ENCODE measurements around the gene GMCL2.
A peak's percentile ranks its signal among the peaks of the same experiment; 100 is the strongest.

The GMCL2 gene

DNA sequence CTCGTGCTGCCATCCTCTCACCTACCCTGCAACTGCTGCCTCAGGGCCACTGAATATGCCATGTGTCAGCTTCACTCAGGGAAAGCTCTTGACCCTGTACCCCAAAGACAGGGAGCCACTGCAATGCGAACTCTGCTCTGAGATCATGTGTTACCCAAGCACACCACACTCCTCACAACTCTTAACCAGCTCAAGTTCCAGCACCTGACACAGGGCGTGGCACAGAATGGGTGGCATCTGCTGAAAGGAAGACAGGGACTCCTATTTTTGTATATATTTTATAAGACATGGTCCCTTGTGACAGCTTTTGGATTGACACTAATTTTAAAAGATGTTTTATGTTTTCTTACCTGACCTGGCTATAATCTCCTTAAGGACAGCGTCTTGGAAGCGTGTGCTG lies 34.7 kb upstream of the GMCL2 start:
- TF ChIP-seq, protein P1, sequence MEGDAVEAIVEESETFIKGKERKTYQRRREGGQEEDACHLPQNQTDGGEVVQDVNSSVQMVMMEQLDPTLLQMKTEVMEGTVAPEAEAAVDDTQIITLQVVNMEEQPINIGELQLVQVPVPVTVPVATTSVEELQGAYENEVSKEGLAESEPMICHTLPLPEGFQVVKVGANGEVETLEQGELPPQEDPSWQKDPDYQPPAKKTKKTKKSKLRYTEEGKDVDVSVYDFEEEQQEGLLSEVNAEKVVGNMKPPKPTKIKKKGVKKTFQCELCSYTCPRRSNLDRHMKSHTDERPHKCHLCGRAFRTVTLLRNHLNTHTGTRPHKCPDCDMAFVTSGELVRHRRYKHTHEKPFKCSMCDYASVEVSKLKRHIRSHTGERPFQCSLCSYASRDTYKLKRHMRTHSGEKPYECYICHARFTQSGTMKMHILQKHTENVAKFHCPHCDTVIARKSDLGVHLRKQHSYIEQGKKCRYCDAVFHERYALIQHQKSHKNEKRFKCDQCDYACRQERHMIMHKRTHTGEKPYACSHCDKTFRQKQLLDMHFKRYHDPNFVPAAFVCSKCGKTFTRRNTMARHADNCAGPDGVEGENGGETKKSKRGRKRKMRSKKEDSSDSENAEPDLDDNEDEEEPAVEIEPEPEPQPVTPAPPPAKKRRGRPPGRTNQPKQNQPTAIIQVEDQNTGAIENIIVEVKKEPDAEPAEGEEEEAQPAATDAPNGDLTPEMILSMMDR (IDR thresholded peaks at IDR 0.05; ENCODE audit: borderline replicate concordance, extremely low read depth, low read length, poor library complexity, severe bottlenecking): no peak
- TF ChIP-seq EZH2 (IDR thresholded peaks at IDR 0.05; ENCODE audit: borderline replicate concordance, low read depth, low read length, severe bottlenecking): no peak
- no peak for ATAC-seq (ENCODE audit: insufficient read depth, low read depth)

DNA sequence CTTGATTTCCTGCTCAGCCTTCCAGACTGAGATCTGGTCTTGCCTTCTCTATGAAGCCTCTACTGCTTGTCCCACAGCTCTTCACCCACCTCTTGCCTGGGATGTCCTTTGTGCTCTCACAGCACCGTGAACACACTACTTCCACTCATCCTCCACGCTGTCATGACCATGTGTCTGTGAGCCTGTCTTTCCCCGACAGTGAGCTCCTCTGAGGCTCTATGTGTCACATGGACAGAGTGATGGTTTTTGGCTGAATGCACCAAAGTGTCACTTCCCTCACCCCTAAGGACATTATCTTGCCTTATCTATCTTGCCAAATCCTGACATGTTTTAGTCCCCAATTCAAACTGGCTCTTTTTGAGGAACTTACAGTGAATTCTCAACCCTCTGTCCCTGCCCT lies 34.1 kb upstream of the GMCL2 start:
- Histone ChIP-seq H3K27me3 (ENCODE audit: insufficient read depth, low read length, poor library complexity) (no peaks in the 10 kb centered on the region), H3K4me1 (ENCODE audit: insufficient read depth, low read length) (no peaks in the 10 kb centered on the region), H4K20me1 (ENCODE audit: insufficient read depth, low read length) (peaks cover 23% of the 10 kb centered on the region; the same call in 1 of the 2 replicates), H2AFZ (ENCODE audit: low read depth, low read length) (no peak overlapping the region), H3K36me3 (ENCODE audit: insufficient read depth, low read length) (peaks cover 79% of the 10 kb centered on the region), H3K4me3 (ENCODE audit: low read depth in 1 of 2, low read length in 2 of 2) (no peak overlapping the region), H3K27ac (ENCODE audit: low read length) (no peak overlapping the region), H3K4me2 (ENCODE audit: insufficient read depth, low read length) (no peak overlapping the region), H3K79me2 (ENCODE audit: insufficient read depth, low read length) (peaks cover 3% of the 10 kb centered on the region; the same call in 1 of the 2 replicates), H3K9me3 (ENCODE audit: insufficient read depth, low read length, severe bottlenecking) (no peaks in the 10 kb centered on the region), H3K9ac (ENCODE audit: low read depth, low read length) (no peak overlapping the region)
- ATAC-seq (ENCODE audit: insufficient read depth, low read depth): peak; percentile 22; the same call in 2 of the 3 replicates
- TF ChIP-seq, protein P1 (IDR thresholded peaks at IDR 0.05; ENCODE audit: borderline replicate concordance, extremely low read depth, low read length, poor library complexity, severe bottlenecking): no peak
- no peak for TF ChIP-seq EZH2 (IDR thresholded peaks at IDR 0.05; ENCODE audit: borderline replicate concordance, low read depth, low read length, severe bottlenecking)
- no peak for DNase-seq

More for the DNA sequence above, 34.7 kb upstream of the GMCL2 start:
- no peaks in the 10 kb centered on the region for H3K27me3 ChIP-seq (ENCODE audit: insufficient read depth, low read length, poor library complexity)
- no peak overlapping the region for H3K4me3 ChIP-seq (ENCODE audit: low read depth in 1 of 2, low read length in 2 of 2)
- no peaks in the 10 kb centered on the region for H3K4me1 ChIP-seq (ENCODE audit: insufficient read depth, low read length)
- DNase-seq: no peak
- H3K27ac ChIP-seq (ENCODE audit: low read length): no peak overlapping the region
- H4K20me1 ChIP-seq (ENCODE audit: insufficient read depth, low read length): peaks cover 19% of the 10 kb centered on the region; the same call in 1 of the 2 replicates
- H3K9me3 ChIP-seq (ENCODE audit: insufficient read depth, low read length, severe bottlenecking): no peaks in the 10 kb centered on the region
- H3K36me3 ChIP-seq (ENCODE audit: insufficient read depth, low read length): peaks cover 79% of the 10 kb centered on the region
- H3K4me2 ChIP-seq (ENCODE audit: insufficient read depth, low read length): no peak overlapping the region
- H3K9ac ChIP-seq (ENCODE audit: low read depth, low read length): no peak overlapping the region
- H3K79me2 ChIP-seq (ENCODE audit: insufficient read depth, low read length): peaks cover 3% of the 10 kb centered on the region; the same call in 1 of the 2 replicates
- H2AFZ ChIP-seq (ENCODE audit: low read depth, low read length): no peak overlapping the region

DNA sequence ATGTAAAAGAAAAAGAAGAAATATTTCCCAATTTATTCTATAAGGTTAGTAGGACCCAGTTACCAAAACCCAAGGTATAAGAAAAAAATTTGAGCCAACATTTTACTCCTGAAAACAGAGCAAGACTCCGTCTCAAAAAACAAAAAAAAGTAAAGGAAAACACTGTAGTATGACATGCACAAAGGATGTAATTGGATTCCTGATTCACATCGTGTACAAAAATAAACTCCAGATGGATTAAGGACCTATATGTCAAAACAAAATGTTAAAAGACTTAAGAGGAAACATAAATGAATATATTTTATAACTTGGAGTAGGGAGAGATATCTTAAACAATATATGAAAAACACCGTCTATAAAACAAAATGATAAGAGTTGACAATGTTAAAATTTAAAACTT lies 31.7 kb upstream of the GMCL2 start:
- Histone ChIP-seq H3K4me2 (ENCODE audit: insufficient read depth, low read length) (no peak overlapping the region), H4K20me1 (ENCODE audit: insufficient read depth, low read length) (peaks cover 35% of the 10 kb centered on the region), H3K27ac (ENCODE audit: low read length) (no peak overlapping the region), H3K4me3 (ENCODE audit: low read depth in 1 of 2, low read length in 2 of 2) (no peak overlapping the region), H3K27me3 (ENCODE audit: insufficient read depth, low read length, poor library complexity) (no peaks in the 10 kb centered on the region), H3K36me3 (ENCODE audit: insufficient read depth, low read length) (peaks cover 82% of the 10 kb centered on the region), H3K9ac (ENCODE audit: low read depth, low read length) (no peak overlapping the region), H2AFZ (ENCODE audit: low read depth, low read length) (no peak overlapping the region), H3K9me3 (ENCODE audit: insufficient read depth, low read length, severe bottlenecking) (no peaks in the 10 kb centered on the region), H3K79me2 (ENCODE audit: insufficient read depth, low read length) (peaks cover 8% of the 10 kb centered on the region; the same call in 1 of the 2 replicates), H3K4me1 (ENCODE audit: insufficient read depth, low read length) (no peaks in the 10 kb centered on the region)
- TF ChIP-seq EZH2 (IDR thresholded peaks at IDR 0.05; ENCODE audit: borderline replicate concordance, low read depth, low read length, severe bottlenecking): no peak
- TF ChIP-seq, protein P1 (IDR thresholded peaks at IDR 0.05; ENCODE audit: borderline replicate concordance, extremely low read depth, low read length, poor library complexity, severe bottlenecking): no peak
- no peak for DNase-seq
- no peak for ATAC-seq (ENCODE audit: insufficient read depth, low read depth)
